GM18511 (cell line): ENCODE data around the gene LGALS1.
"Not testable (repeated sequence)": the region's sequence is repeated elsewhere in the genome, so short reads cannot be mapped to it uniquely, and the experiment has no call there.

Source experiments
- ATAC-seq: cut with Tn5 transposase; IDR thresholded peaks from one replicate; pipeline ENCODE4 v1.9.1; 2021; ENCODE audit warnings: mild to moderate bottlenecking, moderate library complexity; ENCODE audit not compliant: unreplicated experiment

LGALS1 gene

DNA sequence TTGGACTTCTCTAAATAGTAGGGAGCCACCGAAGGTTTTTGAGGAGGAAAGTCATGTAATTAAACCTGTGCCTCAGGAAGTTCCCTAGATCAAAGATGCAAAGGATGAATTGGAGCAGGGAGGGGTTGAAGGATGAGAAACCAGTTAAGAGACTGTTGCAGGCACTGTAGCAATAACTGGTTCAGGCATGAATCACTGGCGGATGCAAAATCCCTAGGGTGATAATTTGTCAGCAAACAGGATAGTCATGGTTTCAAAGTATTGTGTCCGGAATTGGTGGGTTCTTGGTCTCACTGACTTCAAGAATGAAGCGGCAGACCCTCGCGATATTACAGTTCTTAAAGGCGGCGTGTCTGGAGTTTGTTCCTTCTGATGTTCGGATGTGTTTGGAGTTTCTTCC is 41.3 kb downstream of the LGALS1 start:
- no peak for ATAC-seq

DNA sequence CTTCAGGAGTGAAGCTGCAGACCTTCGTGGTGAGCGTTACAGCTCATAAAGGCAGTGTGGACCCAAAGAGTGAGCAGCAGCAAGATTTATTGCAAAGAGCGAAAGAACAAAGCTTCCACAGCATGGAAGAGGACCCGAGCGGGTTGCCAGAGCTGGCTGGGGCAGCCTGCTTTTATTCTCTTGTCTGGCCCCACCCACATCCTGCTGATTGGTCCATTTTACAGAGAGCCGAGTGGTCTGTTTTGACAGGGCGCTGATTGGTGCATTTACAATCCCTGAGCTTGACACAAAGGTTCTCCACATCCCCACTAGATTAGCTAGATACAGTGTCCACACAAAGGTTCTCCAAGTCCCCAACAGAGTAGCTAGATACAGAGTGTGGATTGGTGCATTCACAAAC is 41.8 kb downstream of the LGALS1 start:
- not testable (repeated sequence) for ATAC-seq

DNA sequence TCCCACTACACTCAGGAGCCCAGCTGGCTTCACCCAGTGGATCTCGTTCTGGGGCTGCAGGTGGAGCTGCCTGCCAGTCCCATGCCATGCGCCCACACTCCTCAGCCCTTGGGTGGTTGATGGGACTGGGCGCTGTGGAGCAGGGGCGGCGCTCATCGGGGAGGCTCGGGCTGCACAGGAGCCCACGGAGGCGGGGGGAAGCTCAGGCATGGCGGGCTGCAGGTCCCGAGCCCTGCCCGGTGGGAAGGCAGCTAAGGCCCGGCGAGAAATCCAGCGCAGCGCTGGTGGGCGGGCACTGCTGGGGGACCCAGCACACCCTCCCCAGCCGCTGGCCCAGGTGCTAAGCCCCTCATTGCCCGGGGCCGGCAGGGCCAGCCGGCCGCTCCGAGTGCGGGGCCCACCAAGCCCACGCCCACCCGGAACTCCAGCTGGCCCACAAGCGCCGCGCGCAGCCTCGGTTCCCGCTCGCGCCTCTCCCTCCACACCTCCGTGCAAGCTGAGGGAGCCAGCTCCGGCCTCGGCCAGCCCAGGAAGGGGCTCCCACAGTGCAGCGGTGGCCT is 42.4 kb downstream of the LGALS1 start:
- ATAC-seq, result not testable (repeated sequence)

DNA sequence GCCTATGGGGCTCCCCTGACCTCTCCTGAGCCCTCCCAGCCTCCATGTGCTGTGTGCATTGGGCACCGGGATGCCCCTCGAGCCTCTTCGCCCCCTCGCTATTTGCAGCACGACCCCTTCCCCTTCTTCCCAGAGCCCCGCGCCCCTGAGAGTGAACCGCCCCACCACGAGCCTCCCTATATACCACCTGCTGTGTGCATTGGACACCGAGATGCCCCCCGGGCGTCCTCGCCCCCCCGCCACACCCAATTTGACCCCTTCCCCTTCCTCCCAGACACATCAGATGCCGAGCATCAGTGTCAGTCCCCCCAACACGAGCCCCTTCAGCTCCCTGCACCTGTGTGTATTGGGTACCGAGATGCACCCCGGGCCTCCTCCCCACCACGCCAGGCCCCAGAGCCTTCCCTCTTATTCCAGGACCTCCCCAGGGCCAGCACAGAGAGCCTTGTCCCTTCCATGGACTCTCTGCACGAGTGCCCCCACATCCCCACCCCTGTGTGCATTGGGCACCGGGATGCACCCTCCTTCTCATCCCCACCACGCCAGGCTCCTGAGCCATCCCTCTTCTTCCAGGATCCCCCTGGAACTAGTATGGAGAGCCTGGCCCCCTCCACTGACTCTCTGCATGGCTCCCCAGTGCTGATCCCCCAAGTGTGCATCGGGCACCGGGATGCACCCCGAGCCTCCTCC is 50.3 kb downstream of the LGALS1 start:
- no peak for ATAC-seq

DNA sequence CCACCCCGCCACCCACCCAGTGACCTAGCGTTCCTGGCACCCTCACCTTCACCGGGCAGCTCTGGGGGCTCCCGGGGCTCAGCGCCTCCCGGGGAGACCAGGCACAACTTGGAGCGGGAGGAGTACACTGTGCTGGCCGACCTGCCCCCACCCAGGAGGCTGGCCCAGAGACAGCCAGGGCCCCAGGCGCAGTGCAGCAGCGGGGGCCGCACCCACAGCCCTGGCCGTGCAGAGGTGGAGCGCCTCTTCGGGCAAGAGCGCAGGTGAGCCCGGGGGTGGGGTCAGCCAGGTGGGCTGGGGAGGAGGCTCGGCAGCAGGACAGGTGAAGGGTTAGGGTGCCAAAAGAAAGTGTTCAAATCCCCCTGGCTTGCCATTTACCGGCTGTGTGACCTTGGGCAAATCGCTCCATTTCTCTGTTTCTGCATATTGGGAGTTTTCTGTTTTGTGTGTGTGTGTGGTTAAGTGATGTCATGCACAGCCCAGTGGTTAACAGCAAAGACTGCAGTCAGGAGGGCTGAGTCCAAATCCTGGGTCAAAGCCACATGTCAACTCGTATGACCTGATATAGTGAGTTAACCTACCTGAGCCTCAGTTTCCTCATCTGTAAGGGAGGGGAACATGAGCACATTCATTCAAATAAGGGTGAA is 50.9 kb downstream of the LGALS1 start:
- no peak for ATAC-seq

DNA sequence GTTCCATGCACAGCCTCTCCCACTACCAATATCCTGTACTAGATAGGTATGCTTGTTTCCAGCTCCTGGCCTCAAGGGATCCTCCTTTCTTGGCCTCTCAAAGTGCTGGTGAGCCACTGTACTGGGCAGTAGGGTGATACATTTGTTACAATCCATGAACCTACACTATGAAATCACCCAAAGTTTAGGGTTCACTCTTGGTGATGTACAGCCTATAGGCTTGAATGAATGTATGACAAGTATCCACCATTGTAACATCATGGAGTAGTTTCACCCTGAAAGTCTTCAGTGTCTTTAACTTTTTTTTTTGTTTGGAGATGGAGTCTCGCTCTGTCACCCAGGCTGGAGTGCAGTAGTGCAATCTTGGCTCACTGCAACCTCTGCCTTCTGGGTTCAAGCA is 53.2 kb downstream of the LGALS1 start:
- no peak for ATAC-seq
